Panc1 (cell line): ENCODE measurements around the gene SH3BP2. TPM values are rescaled to one million over a fixed set of nuclear protein-coding genes. Genes with fewer than 3 reads are reported as not detected.

Experiments used
- ATAC-seq: fragments of 200-7000 bp; cut with Tn5 transposase; 2 replicates; pipeline ENCODE4 v1.9.1; 2020; ENCODE audit warnings: mild to moderate bottlenecking, moderate library complexity
- BruUV-seq: library from RNA; stranded (reverse); fragments of 400-500 nt; replicated peaks from 2 replicates; lab custom pipeline; 2021; lab: Mats Ljungman, UMichigan
- CTCF ChIA-PET: fragments of 300-600 bp; sonication (Branson Sonifier 250); formaldehyde crosslinking; loops from one replicate; lab custom pipeline; 2022; ENCODE audit warnings: antibody characterized with exemption; lab: Charles Lee
- POLR2A ChIA-PET: fragments of 300-600 bp; sonication (Branson Sonifier 250); formaldehyde crosslinking; loops from one replicate; lab custom pipeline; 2022; ENCODE audit warnings: antibody characterized with exemption; lab: Charles Lee
- DNase-seq: peaks from one replicate; pipeline ENCODE4 v3.0.0-alpha.2; 2010; ENCODE audit warnings: low read depth, low spot score
- H3K27ac ChIP-seq: 2 replicates; pipeline ENCODE4 v1.5.1; 2011; ENCODE audit warnings: mild to moderate bottlenecking, low read length, inconsistent platforms
- H3K27me3 ChIP-seq: fragments of 200-500 bp; sonication (Bioruptor generic); 2 replicates; pipeline ENCODE4 v1.6.0; 2014; ENCODE audit warnings: low read length, inconsistent platforms; ENCODE audit not compliant: control insufficient read depth, insufficient read depth
- H3K36me3 ChIP-seq: fragments of 200-500 bp; sonication (Bioruptor generic); 2 replicates; pipeline ENCODE4 v1.5.1; 2014; ENCODE audit warnings: inconsistent platforms, mild to moderate bottlenecking, low read length, moderate library complexity; ENCODE audit not compliant: control insufficient read depth, insufficient read depth
- H3K4me1 ChIP-seq: 2 replicates; pipeline ENCODE4 v1.5.1; 2011; ENCODE audit warnings: inconsistent platforms, mild to moderate bottlenecking, low read length, moderate library complexity; ENCODE audit not compliant: control insufficient read depth, insufficient read depth
- H3K4me3 ChIP-seq, 2 experiments: 2 replicates each; pipeline ENCODE4 v1.5.1; 2011 to 2012; ENCODE audit warnings: low read depth in 2 of 2, low read length in 2 of 2, mild to moderate bottlenecking in 2 of 2, inconsistent platforms in 1 of 2, moderate library complexity in 1 of 2
- H3K9me3 ChIP-seq: fragments of 200-500 bp; sonication (Bioruptor generic); 2 replicates; pipeline ENCODE4 v1.5.1; 2014; ENCODE audit warnings: low read depth, mild to moderate bottlenecking, inconsistent platforms, low read length, moderate library complexity; ENCODE audit not compliant: control insufficient read depth, insufficient read depth
- POLR2AphosphoS5 ChIP-seq: IDR thresholded peaks from 2 replicates; pipeline ENCODE4 v1.6.1; 2012; ENCODE audit warnings: mild to moderate bottlenecking, low read depth, low read length, moderate library complexity
- SIN3A ChIP-seq: IDR thresholded peaks from 2 replicates; pipeline ENCODE4 v1.6.1; 2012; ENCODE audit warnings: low read depth, mild to moderate bottlenecking, low read length, moderate library complexity, borderline replicate concordance; ENCODE audit not compliant: insufficient read depth
- TCF7L2 ChIP-seq: IDR thresholded peaks from 2 replicates; pipeline ENCODE4 v1.6.1; 2011; ENCODE audit warnings: mild to moderate bottlenecking, low read depth, low read length, inconsistent platforms
- in situ Hi-C: cut with HindIII; loops from 2 replicates; pipeline ENCODE4 v1.10.0; 2016; ENCODE audit warnings: low sequenced_read_pairs, low pct_unique_long_range_greater_than_20kb
- intact Hi-C: fragments of 100-400 bp; cut with micrococcal nuclease; formaldehyde crosslinking; loops from one replicate; pipeline ENCODE4 v1.10.0; 2022; ENCODE audit not compliant: unreplicated experiment
- total RNA-seq: library from RNA; stranded (reverse); gene quantifications from one replicate; pipeline ENCODE4 v1.2.1, GENCODE V29; 2021; ENCODE audit not compliant: unreplicated experiment
- TF ChIP-seq, protein P1 (sequence below): fragments of 450-650 bp; IDR thresholded peaks from 2 replicates; pipeline ENCODE4 v1.5.1; 2017; ENCODE audit warnings: mild to moderate bottlenecking
- TF ChIP-seq, protein P2 (sequence below), 2 experiments: IDR thresholded peaks; 2 replicates each; pipeline ENCODE4 v1.6.1; 2011 to 2012; ENCODE audit warnings: low read depth in 2 of 2, control low read depth in 1 of 2, low read length in 1 of 2, mild to moderate bottlenecking in 1 of 2, moderate library complexity in 1 of 2; ENCODE audit not compliant: insufficient read depth in 1 of 2

SH3BP2 gene
- total RNA-seq, 1 experiment from 2014 or later = 93.4 TPM

DNA sequence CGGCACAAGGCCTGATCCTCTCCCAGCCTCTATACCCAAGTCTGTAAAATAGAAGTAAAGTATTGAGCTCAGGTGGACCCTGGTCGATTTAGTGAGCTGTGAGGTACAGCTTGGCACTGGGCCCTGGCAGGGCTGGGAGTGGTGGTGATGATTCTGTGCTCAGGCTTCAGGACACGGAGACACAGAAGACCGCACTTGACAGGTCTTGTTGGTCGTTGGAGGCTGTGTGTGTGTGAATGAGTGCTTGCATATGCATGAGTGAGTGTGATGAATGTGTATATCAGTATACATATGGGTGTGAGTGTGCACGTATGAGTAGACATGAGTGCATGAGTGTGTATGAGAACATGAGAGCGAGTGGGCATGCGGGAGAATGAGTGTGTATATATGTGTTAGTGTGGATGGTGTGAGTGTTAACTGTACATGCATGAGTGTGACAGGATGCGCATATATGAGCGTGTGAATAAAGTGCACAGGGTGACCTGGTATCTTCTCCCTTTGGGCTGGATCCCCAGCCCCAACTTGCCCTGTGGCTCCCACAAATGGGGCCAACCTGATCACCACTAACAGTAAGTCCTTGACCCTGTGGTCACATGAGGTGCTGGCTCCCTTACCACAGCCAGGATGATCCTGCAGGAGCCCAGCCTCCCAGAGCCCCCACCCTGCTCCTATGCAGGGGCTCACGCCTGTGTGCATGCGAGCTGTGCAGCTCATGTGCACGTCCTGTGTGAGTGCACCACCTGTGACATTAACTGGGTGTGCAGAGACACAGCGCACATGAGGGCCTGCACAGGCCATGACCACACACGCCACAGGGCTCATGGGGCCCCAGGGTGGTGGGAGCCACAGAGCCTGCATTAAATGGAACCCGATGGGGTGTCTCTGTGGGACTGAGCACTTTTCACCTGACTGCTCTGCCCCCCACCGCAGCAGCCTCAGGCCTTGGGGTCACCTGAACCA is 20.8 kb downstream of the SH3BP2 start:
- H3K36me3 ChIP-seq = no peaks in the 10 kb centered on the region
- no peak for ATAC-seq
- H3K4me3 ChIP-seq = no peak overlapping the region
- no peak overlapping the region for H3K27ac ChIP-seq
- TF ChIP-seq SIN3A (no peak), POLR2AphosphoS5 (no peak), TCF7L2 (no peak)
- TF ChIP-seq, protein P1, sequence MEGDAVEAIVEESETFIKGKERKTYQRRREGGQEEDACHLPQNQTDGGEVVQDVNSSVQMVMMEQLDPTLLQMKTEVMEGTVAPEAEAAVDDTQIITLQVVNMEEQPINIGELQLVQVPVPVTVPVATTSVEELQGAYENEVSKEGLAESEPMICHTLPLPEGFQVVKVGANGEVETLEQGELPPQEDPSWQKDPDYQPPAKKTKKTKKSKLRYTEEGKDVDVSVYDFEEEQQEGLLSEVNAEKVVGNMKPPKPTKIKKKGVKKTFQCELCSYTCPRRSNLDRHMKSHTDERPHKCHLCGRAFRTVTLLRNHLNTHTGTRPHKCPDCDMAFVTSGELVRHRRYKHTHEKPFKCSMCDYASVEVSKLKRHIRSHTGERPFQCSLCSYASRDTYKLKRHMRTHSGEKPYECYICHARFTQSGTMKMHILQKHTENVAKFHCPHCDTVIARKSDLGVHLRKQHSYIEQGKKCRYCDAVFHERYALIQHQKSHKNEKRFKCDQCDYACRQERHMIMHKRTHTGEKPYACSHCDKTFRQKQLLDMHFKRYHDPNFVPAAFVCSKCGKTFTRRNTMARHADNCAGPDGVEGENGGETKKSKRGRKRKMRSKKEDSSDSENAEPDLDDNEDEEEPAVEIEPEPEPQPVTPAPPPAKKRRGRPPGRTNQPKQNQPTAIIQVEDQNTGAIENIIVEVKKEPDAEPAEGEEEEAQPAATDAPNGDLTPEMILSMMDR = no peak
- TF ChIP-seq, protein P2, sequence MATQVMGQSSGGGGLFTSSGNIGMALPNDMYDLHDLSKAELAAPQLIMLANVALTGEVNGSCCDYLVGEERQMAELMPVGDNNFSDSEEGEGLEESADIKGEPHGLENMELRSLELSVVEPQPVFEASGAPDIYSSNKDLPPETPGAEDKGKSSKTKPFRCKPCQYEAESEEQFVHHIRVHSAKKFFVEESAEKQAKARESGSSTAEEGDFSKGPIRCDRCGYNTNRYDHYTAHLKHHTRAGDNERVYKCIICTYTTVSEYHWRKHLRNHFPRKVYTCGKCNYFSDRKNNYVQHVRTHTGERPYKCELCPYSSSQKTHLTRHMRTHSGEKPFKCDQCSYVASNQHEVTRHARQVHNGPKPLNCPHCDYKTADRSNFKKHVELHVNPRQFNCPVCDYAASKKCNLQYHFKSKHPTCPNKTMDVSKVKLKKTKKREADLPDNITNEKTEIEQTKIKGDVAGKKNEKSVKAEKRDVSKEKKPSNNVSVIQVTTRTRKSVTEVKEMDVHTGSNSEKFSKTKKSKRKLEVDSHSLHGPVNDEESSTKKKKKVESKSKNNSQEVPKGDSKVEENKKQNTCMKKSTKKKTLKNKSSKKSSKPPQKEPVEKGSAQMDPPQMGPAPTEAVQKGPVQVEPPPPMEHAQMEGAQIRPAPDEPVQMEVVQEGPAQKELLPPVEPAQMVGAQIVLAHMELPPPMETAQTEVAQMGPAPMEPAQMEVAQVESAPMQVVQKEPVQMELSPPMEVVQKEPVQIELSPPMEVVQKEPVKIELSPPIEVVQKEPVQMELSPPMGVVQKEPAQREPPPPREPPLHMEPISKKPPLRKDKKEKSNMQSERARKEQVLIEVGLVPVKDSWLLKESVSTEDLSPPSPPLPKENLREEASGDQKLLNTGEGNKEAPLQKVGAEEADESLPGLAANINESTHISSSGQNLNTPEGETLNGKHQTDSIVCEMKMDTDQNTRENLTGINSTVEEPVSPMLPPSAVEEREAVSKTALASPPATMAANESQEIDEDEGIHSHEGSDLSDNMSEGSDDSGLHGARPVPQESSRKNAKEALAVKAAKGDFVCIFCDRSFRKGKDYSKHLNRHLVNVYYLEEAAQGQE (IDR thresholded peaks at IDR 0.05; ENCODE audit: insufficient read depth in 1 of 2, low read depth in 2 of 2, low read length in 1 of 2) = no peak
- POLR2A ChIA-PET = no interaction called here
- H3K27me3 ChIP-seq = no peaks in the 10 kb centered on the region
- intact Hi-C loops = no loop called here
- H3K4me1 ChIP-seq = peaks cover 35% of the 10 kb centered on the region
- CTCF ChIA-PET = no interaction called here
- in situ Hi-C loops = no loop called here
- BruUV-seq = no TSS peak
- H3K9me3 ChIP-seq = no peaks in the 10 kb centered on the region
- DNase-seq = no peak

DNA sequence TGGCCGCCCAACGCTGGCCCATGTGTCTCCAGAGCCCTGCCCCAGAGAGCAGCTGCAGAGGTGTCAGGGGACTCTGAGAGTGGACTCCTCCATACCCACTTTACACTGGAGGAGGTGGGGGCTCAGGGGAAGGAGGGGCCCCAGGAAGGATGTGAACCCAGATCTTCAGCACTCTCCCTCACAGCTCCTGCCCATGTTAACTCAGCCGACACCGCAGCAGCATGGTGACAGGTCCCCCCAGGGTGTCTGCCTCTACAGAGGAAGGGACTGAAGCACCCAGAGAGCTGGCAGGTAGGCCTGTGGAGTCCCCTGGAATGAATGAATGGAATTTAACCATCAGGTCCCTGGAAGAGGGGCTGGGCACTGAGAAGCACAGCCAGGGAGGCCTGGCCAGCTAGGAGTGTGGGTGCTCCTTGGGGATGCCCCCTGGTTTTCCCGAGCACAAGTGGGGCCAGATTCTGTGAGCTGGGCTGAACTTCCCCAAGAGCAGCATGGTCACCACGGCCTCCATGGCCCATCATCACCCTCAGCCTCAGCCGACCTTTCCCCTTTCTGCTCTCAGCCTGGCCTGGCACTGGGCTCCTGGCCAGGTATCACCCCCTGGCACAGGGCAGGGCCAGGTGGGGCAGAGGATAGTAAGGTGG is 21.9 kb downstream of the SH3BP2 start:
- in situ Hi-C loops (no loop called here), intact Hi-C loops (no loop called here)
- Histone ChIP-seq H3K27ac (no peak overlapping the region), H3K36me3 (no peaks in the 10 kb centered on the region), H3K4me1 (peaks cover 30% of the 10 kb centered on the region), H3K4me3 (no peak overlapping the region), H3K27me3 (no peaks in the 10 kb centered on the region), H3K9me3 (no peaks in the 10 kb centered on the region)
- POLR2A ChIA-PET = no interaction called here
- ATAC-seq (no peak), DNase-seq (no peak)
- CTCF ChIA-PET = no interaction called here
- BruUV-seq = no TSS peak
- TF ChIP-seq, protein P1 = no peak
- no peak for TF ChIP-seq SIN3A
- TF ChIP-seq, protein P2 (IDR thresholded peaks at IDR 0.05; ENCODE audit: insufficient read depth in 1 of 2, low read depth in 2 of 2, low read length in 1 of 2) = no peak
- no peak for TF ChIP-seq TCF7L2
- no peak for TF ChIP-seq POLR2AphosphoS5
